HG02870 (cell line): ENCODE measurements around the gene SEMA7A.

Experiments
- ATAC-seq: cut with Tn5 transposase; IDR thresholded peaks from one replicate; pipeline ENCODE4 v1.9.1; 2021; ENCODE audit warnings: mild to moderate bottlenecking, moderate library complexity; ENCODE audit not compliant: unreplicated experiment

SEMA7A gene

DNA sequence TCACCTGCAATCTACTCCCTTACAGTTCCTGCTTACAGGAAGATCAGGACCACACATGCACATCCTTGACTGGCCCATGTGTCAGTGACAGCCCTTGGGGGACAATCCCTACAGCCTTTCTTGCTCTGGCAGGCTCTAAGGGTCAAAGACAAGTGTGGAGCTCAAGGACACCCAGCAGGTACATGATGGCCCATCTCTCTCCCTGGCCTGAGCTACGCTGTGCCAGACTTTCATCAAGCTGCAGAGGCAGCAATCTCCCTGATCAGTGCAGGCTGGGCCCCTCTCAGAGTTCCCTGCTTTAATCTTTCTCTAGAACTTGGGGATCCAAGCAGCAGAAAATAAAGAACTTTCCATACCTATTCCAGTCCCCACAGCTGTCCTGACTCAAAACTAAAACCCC lies 2.6 kb downstream of the SEMA7A start:
- no peak for ATAC-seq

DNA sequence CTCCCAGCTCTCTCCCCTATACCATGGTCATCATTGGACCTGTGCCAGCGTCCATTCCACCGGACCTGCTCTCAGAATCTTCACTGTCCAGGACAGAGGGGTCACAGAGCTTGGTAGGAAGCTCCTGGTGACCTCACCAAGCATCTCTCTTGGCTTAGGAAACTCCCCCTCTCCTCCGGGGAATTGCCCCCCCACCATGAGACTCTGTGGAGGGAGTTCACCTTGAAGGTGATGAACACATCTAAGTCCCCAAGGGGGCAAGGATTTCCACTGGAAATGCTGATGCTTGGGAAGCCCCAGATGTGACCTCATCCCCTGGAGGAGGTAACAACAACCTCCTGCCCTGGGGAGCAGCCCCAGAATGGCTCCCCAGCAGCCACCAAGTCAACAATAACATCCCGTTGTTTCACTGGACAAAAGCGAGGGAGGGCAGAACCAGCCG lies 3.2 kb downstream of the SEMA7A start:
- ATAC-seq, result no peak

DNA sequence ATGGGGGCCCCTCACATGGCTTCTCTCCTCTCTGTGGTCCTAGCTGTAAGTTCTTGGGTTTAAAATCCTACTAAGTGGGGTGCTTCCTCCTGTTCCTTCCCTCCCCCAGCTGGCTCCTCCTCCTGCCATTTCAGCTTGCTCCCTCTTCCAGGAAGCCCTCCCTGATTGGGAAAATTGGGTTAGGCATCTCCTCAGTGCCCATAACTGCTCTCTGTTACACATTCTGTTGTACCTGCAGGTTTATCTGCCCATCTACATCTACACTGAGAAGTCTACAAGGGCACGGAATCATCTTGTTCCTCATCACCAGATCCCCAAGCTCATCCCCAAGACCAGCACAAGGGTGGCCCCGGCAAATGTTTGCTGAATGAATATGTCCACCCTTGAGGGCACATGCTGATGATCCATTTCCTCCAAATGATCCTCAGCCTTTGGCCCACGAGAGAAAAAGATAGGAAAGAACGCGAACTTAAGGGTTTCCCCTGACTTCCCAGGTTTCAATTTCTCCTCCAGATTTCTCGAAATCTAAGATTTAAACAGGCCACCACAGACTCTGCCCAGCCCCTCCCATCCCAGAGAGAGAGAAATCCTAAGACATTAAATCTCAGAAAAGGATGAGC lies 3.9 kb downstream of the SEMA7A start:
- ATAC-seq, result no peak

DNA sequence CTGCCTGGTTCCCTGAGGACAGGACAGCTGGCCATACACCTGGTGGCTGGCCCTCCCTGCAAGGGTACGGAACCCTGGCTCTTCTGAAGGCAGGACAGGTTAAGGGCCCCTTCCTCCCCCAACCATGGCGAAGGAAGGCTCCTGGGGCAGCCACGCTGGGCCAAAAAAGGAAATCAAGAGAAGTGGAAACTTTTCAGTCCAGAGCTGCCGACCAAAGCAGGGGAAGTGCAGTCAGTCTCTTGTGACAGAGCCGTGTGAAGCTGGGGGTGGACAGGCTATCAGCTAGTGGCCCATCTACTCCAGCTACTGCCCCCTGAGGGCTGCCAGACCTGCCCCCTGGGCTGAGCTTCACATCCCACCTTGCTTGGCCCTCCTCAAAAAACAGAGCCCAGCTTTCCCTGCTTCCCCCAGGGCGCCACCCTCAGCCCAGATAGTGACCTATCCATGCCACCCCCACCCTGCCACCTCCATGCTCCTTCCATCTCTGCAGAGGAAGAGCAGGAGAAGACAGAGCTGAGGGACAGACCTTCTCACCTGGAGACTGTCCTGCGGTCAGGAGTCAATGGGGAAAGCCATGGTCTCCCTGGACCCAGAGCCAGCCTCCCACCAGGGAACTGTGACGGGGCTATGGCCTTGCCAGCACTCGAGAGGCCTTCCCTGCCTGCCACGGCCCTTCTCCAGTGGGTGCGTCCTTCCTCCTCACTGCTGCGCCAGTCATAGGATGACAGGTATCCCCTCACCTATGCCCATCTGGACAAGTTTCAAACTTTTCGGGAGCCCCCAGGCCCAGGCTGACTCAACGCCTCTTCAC lies 4.6 kb downstream of the SEMA7A start:
- ATAC-seq, result no peak

GRCh38 chr15:74428442-74428787 lies 5.3 kb downstream of the SEMA7A start:
- no peak for ATAC-seq

DNA sequence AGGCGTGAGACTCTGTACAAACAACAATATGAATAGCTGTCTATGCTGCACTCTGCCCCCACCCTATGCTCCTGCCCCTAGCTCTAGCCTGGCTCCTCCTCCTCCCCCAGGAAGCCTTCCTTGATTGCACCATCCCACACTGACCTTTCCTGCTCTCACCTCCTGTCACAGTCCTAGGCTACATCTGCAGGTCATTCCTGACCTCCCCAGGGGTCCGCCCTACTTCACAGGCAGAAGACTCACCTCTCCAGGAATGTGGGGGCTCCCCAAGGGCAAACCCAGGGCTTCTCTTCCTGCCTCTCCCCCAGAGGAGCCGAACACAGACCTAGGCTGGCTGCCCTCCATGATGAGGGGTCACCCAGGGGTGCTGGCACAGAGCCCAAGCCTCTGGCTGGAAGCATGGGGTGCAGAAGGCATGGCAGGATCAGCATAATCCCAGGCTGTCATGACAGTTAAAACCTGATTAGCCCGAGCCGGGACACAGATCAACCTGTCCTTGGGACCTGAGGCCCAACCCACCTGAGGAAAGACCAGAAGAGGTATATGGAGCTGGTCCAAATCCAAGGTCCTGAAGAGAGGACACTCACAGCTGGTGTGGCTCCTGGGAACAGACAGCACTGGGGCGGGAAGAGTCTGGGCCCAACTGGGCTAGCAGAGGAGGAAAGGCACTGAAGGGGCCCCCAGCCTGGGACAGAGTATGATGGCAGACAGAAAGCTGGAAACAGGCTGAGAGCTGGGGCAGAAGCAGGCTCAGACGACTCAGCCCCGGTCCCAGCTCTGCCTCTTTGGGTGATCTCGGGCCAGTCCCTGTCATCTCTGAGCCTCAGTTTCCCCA lies 5.9 kb downstream of the SEMA7A start:
- ATAC-seq, result no peak

DNA sequence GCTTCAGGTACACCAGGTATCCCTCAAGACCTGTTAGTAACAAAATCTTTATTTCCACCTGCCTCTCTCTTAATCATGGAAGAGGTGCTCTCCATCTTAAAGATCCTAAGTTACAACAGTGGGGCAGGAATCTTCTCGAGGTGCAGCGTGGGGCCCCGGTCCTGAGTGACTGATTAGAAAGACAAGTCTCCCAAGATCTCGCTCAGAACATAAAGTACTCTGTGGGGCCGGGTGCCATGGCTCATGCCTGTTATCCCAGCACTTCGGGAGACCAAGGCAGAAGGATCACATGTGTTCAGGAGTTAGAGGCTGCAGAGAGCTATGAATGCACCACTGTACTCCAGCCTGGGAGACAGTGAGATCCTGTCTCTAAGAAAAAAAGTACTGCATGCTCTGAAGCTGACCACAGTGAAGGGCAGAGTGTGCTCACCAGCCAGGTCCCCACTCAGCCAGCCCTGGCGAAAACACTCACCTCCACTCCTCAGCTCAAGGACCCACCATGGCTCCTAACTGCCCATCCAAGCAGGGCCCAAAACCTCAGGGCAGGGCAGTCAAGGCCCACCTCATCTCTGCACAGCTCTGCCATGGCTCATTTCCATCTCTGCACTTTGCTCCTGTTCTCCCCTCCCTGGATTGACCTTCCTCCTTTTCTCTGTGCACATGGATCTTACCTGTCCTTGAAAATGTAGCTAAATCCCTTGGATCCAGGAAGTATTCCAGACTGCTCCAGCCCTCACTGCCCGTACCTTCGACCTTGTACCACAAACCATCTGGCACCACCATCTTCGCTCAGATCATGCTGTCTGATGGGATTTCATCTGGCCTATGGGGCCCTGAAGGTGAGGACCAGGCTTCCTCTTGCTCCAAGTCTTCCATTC lies 7.1 kb downstream of the SEMA7A start:
- ATAC-seq, result no peak

- no peak for ATAC-seq
Measured at GRCh38 chr15:74425630-74426029, 8.1 kb downstream of the SEMA7A start.

DNA sequence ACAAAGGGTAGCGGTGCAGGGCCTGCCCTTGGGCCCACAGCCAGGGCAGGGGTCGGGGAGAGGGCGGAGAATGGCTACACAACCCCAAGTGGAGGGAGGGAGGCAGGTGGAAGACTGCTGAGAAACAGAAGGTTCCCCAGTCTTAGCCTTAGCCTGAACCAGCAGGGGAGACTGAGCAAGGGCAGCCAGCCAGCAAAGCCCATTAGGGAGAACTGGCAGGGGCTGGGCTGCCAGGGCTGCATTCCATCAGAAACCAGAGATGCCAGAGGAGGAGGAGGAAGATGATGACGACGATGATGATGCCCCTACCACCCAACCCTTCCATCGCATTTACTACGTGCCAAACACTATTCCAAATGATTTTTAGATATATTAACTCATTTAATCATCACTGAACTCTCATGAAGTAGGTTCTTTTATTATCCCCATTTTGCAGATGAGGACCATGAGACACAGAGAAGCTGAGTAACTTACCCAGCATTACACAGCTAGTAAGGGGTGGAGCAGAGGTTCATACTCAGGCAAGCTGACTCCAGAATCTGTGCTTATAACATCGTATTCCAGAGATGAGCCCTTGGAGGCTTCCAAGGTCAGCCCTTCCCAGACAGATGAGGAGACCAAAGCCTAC lies 8.7 kb downstream of the SEMA7A start:
- ATAC-seq, result no peak

- ATAC-seq, result no peak
Measured at GRCh38 chr15:74423431-74424257, 10.1 kb downstream of the SEMA7A start.

DNA sequence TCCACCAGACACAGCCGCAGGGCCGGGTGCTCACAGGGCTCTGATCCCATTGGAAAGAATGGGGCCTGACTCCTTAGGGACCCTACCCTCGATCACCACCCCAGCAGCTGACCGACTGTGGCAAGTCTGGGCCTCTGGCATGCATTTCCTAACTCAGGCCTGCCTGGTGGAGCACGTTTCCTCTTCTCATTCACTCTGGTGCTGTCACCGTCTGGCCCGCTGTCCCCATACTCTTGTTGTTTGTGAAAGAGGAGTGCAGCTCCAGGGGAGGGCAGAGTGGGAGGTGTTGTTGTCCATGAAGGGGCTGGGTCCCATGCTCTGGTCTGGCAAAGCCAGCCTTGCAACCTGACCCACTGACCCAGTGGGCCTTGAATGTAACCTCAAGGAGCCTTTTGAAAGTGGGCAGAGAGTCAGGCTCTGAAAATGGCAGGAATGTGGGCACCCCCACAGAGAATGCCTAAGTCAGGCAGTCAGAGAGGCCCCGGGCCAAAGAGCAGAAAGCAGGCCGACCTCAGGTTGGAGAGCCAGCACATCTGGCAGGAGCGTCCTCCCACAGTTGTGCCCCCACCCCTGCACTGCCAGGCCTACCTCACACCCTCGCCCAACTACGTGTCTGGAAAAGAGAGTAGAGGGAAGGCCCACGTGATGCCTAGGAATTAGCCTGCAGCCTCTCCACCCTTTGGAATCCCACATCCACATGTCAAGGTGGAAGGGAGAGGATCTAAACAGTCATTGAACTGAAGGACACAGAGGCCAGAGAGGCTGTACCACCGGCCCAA lies 10.9 kb downstream of the SEMA7A start:
- ATAC-seq, result no peak

DNA sequence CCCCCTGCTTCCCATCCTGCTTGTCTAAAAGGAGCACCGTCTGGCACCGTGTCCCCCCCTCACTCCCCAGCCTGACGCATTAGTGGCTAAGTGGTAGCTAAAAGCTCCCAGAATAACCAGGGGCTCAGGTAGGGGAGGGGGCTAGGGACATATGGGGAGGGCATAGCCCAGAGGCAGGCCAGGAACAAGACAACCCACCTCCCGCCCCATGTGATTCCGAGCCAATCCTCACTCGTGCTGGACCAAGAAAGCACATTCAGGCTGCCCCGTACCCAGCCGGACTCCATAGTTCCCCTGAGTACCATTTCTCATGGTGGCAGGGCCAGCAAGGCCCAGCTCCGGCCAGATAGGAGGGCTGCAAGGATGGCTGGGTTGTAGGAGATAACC lies 11.5 kb downstream of the SEMA7A start:
- no peak for ATAC-seq

GRCh38 chr15:74421302-74422245 lies 12.2 kb downstream of the SEMA7A start:
- no peak for ATAC-seq

DNA sequence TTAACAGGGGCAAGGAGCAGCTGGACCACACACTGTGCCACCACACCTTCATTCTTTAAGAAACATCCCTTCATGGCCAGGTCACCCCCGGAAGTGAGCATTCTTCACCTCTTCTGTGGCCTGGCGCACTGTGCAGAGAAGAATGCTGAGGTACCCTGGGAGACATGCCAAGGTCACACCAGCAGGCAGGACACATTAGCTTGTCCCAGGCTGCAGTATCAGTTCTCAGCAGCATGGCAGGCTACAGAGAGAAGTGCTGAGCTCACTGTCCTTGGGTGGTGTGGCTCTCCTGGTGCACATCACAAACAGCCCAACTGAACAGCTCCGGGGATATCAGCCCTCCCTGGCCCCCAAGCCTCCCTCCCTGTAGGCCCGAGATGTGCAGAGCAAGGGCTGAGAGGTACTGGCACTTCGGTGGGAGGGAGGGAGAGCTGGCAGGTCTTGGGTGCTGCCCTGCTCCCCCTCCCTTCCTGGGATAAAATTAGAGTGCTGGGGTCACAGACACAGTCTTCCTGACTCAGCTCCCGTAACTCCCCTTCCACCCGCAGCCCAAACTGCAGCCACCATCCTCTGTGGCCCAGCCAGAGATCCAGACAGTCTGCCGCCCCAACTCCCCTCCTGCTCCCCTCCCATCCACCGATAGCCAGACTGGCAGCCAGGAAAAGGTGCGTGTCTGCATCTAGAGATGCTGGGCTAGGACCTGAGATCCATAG lies 13.4 kb downstream of the SEMA7A start:
- ATAC-seq, result no peak

GRCh38 chr15:74419432-74419831 lies 14.3 kb downstream of the SEMA7A start:
- no peak for ATAC-seq

DNA sequence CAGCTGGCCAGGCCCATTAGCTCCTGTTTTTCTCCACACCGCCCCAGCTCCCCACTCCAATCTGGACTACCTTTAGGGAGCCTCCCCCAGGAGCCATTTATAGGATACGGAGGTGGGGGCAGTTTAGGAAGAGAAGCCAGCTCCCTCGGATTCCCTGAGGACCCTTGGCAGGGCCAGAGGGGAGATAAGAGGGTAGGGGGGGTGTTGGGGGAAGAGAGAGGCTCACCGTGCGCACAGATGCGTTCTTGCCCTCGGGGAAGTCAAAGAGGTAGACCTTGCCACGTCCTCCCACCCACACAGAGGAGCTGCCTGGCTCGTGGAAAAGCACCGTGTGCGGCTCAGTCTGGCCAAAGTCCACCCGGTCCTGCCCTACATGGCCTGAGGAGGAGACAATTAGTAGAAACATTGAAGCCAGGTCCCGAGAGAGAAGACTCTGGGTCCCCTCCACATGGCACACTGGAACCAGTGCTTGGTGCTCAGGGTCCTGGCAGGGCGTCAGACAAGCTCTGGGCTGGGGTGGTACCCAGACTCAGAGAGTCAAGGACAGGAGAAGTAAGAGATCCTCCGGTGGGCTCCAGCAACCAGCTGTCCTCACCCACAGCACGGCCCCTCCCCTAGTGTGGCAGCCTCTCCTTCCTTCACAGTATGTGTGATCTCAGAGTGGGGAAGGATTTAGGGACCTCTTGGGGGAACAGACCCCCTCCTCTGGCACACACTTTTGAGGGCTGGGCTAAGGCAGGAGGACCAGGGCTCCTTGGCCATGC lies 15.0 kb downstream of the SEMA7A start:
- ATAC-seq, result no peak
